Measurements from ENCODE around the gene SLC47A2.
"Not testable (repeated sequence)": the region's sequence is repeated elsewhere in the genome, so short reads cannot be mapped to it uniquely, and the experiment has no call there.

Gene SLC47A2, protein sequence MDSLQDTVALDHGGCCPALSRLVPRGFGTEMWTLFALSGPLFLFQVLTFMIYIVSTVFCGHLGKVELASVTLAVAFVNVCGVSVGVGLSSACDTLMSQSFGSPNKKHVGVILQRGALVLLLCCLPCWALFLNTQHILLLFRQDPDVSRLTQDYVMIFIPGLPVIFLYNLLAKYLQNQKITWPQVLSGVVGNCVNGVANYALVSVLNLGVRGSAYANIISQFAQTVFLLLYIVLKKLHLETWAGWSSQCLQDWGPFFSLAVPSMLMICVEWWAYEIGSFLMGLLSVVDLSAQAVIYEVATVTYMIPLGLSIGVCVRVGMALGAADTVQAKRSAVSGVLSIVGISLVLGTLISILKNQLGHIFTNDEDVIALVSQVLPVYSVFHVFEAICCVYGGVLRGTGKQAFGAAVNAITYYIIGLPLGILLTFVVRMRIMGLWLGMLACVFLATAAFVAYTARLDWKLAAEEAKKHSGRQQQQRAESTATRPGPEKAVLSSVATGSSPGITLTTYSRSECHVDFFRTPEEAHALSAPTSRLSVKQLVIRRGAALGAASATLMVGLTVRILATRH

DNA sequence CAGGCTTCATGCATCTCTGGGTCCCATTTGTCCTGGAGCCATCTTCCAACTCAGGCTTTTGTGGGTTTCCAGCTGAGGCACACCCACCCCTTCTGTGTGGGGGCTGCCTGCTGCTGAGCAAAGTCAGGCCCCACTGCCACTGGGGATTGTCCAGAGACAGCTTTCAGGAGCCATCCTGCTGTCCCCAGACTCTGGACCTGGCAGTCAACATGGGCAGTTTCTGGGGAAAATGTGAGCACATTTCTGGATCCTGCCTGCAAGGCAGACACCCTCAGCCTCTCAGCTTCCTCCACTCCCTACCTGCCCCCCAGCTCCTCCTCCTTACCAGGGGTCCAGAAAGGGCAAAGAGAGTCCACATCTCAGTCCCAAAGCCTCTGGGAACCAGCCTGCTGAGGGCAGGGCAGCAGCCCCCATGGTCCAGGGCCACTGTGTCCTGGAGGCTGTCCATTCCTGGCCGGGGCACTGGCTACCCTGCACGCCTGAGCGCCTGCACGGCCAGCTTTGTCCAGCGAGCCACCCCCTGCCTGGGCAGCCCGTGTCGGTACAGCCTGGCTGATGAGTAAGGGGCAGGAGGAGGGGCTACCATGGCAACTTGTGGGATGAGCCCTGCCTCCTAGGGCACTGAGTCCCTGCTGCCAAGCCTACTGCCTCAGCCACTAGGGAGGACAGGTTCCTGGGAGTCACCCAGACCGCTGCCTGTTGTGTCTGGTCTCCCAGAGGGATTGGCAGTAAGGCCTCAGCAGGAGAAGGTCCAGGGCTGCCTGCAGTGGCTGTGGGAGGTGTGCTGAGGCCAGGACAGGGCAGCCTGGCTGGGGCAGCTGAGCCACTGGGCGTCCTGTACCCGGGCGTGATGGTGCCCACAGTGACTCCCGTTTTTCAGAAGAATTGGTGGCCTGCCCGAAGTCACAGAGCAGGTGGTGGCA, at the start of gene SLC47A2:
Gene SLC47A2, minus strand, starts transcription at position 477 of the 923 bp plus-strand sequence. Its CDS starts 29 bp downstream, at position 448.
- DNase-seq (ENCODE audit: low read depth): no peak

DNA sequence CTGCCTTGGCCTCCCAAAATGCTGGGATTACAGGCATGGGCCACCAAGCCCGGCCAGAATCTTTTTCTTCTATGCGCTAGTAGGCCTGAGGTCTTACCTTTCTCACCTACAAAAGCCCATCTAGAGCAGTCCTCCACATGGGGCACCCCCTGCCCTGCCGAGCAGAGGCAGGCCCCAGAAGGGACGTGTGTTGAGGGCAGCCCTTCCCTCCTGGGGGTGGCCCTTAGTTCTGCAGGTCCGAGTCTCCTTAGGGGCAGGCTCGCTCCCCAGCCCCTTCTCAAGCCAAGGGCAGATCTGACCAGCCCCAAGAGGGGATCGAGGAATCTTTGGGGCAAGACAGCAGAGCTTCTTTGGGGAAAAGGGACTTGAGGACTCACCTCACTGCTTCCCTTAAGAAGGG, 49.6 kb upstream of the SLC47A2 start:
- DNase-seq (ENCODE audit: low read depth): no peak

DNA sequence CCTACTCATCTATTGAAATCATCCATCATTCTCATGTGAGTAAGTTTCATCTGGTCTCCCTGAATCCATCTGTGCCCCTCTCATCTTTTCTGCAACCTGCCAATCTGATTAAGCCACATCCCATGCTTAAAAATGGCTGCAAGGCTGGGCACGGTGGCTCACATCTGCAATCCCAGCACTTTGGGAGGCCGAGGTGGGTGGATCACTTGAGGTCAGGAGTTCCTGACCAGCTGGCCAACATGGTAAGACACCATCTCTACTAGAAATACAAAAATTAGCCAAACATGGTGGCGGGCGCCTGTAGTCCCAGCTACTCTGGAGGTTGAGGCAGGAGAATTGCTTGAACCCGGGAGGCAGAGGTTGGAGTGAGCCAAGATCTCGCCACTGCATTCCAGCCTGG, 47.6 kb upstream of the SLC47A2 start:
- not testable (repeated sequence) for DNase-seq (ENCODE audit: low read depth)

DNA sequence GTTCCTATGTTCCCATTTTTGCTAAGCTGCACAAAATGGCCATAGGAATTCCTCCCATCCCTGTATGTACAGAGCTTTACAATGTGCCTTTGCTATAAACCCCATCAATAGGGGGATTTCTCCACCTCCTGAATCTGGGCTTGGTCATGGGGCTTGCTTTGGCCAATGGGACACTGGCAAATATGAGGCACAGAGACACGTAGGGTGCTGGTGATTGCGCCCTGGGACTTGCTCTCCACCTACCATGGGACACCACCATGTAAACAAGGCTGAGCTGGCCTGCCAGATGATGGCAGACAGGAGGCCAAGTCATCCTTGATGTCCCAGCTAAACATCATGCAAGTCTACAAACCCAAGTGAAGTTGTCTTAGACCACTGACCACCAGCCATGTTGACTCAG, 47.0 kb upstream of the SLC47A2 start:
- DNase-seq (ENCODE audit: low read depth): no peak

DNA sequence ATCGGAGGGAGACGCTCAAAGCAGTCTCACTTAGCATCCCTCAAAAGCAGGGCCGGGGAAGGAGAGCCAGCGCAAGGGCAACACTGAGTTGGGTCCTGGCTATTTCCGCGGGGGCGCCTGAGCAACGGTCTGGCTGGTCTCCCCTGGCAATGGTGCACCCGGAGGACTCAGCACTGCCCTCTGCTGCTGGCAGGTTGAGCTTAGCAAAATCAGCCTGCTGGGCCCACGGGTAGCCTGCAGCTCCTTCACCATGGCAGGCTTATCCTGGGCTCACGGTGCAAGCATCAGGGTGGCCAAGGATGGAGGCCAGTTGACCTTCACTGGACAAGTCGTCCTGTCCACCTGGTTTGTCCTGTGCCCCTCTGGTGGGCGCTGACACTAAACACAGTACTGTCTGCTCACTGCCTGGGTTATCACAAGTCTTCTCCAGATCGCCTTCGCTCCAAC, 46.2 kb upstream of the SLC47A2 start:
- peak; percentile 29 for DNase-seq (ENCODE audit: low read depth)

DNA sequence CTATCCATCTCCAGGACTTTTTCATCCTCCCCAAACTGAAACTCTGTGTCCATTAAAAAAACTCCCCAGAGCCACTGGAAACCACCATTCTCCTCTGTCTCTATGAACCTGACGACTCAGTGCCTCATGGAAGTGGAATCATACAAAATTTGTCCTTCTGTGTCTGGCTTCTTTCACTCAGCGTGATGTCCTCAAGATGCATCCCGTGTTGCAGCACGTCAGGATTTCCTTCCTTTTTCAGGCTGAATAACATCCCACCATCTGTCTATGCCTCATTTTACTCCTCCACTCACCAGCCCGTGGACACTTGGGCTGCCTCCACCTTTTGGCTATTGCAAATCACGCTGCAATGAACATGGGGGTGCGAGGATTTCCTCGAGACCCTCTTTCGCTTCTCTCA, 44.4 kb upstream of the SLC47A2 start:
- DNase-seq (ENCODE audit: low read depth): no peak

DNA sequence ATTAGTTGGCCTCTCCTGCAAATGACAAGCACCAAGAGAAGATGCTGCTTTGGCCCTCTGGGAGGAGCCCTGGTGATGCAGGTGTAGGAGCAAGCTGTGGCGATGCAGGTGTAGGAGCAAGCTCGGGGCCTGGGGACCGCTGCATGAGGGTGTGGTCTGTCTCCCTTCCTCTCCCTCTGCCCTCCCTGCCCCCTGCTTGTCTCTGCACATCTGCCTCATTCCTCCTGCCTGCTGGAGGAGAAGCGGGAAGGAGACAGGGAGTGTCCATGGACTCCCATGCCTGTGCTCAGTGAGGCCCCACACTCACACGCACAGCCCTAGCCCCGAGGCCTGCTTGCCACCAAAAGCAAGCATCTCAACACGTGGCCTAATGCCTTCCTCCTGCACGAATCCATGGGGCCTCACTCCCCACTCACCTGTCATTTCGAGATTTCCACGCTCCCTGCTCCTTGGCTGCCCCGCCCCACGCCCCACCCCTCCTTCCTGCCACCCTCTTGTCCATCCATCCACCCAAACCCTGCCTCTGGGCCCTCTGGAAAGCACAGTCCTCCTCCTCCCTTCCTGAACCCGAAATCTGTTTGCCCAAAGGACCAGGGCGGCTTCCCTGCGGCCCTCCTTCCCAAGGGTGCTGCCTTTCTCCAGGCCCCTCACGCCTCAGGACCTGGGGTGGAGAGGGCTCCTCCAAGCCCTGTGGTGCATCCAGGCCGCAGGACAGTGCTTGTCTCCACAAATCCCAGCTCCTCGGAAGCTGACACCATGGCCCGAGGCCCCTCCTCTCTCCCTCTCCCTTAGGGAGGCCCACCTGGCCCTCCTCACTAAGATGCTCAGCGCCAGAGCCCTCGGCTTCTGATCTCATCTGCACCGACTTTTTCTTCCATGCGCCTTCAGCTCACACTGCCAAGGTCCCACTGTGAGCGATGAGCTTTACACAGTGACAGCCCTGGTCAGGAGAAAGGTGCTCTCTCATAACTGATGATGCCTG, 43.5 kb upstream of the SLC47A2 start:
- no peak for DNase-seq (ENCODE audit: low read depth)

DNA sequence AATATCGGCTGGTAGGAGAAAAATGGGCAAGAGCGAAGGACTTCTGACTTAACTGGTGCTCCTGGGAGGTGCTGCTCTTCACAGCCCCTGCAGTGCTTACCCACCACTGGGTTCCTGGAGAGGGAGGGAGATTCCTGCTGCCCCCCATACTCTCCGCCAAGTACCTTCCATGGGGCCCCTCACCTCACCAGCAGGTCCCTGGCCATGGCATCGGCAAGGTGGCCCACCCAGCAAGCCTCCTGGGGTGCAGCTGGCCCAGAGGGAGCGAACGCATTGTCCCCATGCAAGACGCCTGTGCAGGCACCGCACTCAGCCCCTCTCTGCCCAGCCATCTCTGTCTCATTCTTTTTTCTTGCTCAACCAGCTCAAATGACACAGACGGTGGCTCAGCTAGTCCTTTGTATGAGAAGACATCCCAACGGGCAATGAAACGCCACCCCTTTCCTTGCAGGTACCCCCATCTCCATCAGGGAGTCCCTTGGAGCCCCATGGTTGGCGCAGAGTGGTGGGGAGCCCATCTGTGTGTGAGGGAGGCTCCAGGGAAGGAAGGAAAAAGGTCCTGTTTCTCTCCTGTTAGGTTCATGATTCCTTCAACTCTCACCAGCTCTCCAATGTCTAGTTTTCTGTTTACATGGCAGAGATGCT, 41.3 kb upstream of the SLC47A2 start:
- DNase-seq (ENCODE audit: low read depth): no peak

DNA sequence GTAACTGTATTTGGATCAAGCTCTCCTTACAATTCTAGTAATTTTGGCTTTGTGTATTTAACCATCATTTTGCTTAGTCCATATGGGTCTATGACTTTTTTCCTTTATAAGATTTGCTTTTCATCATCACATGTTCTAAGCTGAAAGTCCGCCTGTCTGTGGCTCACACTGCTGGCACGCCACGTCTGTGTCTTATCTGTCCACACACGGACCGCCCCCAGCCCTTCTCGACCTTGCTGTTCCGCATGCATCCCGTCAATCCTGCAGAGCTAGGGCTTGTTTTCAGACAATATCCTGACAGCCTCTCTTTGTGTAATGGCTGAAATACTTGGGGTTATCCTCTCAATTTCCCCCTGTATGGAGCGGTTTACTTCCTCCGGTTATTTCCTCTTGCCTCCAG, 40.2 kb upstream of the SLC47A2 start:
- no peak for DNase-seq (ENCODE audit: low read depth)

DNA sequence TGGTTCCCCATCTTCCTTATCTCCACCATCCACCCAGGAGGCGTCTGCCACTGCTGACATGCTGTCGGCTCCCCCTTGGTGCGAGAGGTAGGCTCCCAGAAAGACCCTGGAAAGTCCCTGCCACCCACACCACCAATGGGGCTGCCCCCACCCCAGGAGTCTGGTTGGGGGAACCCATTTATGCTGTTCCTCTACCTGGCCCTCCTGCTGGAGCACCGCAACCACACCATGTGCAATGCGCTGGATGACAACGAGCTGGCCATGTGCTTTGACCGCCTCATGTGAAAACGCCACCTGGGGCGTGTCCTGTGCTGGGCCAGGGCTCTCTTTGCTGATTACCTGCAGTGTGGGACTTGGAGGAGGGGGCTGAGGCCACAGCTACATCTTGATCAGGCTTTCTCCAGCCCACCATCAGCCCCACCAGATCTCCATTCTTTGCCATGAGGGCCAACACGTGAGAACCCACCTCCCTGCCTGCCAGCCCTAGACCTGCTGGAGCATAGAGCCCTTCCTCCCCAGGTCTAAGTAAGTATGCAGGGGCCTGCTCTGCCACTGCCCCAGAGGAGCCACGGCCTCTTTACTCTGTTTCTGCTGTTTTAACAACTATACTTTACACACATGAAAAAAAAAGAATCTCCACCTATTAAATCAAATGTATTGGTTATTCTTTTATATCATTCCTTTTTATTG, 39.6 kb upstream of the SLC47A2 start:
- no peak for DNase-seq (ENCODE audit: low read depth)

DNA sequence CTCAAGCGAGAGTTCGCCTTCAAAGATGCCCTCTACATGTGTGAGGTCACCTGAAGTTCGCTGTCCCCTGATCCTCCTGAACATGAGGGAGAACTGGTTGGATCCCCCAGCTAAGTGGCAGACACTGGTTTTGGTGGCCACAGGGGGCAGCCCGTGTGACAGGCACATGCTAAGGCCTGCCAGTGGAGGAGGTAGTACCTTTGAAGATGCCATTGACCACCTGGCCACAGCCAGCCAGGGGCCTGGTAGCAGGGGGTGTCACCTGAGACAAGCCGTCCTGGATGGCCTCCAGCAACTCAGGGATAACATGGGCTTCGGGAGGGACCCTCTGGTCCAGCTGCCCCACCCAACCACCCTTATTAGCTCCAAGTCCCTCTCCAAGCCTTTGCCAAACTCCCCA, 39.0 kb upstream of the SLC47A2 start:
- no peak for DNase-seq (ENCODE audit: low read depth)

DNA sequence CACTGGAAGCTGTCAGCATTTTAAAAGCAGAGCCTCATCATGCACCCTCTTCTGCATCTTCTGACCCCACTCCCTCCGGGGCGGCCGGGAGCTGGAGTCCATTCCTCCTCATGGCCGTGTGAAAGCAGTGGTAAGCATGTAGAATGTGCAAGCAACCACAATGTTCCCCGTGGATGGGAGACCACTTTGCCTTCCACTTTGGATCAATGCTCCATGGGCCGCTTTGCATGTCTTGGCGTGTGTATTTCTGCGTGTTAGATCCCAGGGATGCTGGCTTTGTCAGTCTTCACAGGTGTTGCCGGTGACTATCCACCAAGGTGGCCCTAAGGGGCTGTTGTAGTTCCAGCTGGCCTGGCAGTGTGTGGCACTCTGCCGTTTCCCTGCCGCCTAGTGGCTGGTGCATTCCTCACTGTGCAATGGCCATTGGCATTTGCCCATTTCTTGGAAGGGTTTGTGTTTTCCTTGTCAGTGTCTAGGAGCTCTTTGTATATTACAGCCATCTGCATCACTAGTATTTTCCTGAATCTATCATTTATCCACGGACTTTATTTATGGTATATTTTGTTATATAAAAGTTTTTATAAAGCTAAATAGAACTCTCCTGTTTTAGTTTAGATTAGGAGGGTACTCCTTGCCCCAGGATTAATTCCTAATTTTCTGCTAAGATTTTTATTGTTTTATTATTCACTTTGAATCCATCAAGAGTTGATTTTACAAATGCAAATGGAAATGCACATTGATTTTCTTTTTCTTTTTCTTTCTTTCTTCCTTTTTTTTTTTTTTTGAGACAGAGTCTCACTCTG, 37.5 kb upstream of the SLC47A2 start:
- peak; percentile 11 for DNase-seq (ENCODE audit: low read depth)

DNA sequence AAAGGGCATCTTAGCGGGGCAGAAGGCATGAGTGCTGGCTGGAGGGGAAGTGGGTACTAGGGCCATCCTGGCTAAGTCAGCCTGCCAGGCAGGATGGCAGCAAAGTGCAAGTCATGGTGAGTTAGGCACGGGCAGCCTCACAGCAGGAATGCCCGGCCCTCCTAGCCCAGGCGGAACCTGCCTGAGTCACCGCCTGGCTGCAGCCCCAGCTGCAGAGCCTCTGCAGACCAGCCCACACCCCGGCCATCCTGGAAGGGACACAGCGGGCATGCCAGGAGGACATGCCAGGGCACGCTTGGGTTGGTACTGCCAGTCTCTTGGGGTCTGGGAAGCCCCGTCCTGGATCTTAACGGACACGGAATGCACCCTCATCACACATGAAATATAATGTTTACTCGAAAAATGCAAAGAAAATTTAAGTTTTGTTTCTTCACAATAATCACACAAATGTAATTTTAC, 36.7 kb upstream of the SLC47A2 start:
- peak; percentile 40 for DNase-seq (ENCODE audit: low read depth)

DNA sequence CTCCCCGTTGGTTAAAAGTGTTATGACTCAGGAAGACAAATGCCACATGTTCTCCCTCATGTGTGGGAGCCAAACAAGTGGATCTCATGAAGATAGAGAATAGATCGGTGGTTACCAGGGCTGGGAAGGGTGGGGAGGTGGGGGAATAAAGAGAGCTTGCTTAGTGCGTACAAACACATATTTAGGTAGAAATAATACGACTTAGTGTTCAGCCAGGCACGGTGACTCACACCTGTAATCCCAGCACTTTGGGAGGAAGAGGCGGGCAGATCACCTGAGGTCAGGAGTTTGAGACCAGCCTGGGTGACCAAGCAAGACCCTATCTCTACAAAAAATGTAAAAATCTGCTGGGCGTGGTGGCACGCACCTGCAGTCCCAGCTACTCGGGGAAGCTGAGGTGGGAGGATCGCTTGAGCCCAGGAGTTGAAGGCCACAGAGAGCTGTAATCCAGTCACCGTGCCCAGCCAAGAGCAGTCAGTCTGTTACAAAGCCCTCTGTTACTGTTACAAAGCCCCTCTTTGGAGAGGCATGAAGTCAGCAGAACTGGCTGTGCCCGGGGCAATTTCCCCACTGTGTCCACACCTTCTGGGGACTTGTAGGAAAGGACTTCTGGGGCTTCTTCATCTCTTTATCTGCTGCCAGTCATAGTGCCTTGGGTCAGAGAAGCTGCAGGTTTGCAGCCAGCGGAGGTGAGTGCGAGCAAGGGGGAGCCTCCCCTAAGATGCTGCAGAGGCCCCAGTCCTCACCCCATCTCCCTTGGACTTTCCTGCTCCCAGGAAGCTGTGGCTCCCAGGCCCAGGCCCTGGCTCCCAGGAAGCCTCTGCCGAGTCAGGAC, 36.0 kb upstream of the SLC47A2 start:
- DNase-seq (ENCODE audit: low read depth): no peak

DNA sequence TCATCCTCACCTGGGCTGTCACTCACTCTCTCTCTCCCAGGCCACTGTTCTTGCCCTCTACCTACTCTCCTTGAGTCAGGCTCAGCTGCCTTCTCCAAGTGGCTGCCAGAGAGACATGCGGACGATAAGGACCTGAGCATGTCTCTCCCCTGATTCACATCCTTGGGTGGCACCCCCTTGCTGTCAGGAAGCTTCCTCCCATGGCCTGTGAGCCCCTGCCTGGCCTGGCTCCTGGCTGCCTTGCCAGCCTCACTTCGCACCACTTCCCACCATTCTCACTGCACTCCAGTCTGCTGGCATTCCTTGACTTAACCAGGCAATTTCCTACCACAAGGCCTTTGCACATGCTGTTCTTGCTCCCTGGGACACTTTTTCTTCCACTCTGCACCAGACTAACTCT, 34.5 kb upstream of the SLC47A2 start:
- no peak for DNase-seq (ENCODE audit: low read depth)

DNA sequence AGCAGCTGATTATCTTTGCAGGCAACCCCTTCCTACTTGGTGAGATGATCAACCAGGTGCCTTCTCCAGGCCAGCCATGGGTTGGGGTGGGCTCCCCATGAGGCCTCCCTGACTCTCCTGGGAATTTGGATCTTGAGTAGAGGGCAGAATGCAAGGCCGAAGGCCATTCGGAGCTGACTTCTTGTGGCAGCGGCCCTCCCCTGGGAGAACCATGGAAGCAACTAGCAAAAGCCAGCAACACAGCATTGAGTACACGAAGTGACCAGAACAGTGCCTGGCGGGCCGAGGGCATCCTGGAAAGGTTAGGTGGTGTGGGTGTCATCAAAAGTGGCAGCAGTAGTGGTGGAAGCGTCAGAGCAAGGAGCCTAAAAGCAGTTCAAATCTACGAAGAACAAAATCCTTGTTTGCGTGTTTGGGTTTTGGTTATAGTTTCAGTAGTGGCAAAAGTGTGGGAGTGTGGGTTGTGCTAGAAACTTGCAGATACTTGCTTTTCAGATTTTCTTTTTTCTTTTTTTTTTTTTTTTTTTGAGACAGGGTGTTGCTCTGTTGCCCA, 33.7 kb upstream of the SLC47A2 start:
- DNase-seq (ENCODE audit: low read depth): no peak

DNA sequence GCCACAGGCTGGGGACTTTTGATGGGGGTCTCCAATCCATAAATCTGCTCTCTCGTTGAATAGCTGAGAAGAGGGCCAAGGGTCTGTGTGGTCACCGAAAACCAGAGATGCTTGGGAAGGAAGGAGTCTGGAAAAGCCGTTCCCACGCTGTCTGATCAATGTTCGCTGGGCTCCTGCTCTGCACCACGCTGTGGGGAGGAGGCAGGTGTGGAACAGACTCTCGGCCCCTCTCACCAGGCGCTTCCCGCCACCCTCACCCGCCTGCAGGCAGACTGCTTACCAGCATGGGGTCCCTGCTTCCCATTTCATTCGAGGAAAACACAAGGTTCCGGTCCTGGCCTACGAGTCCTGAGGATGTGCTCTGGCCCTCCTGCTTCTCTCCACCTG, 32.4 kb upstream of the SLC47A2 start:
- DNase-seq (ENCODE audit: low read depth): no peak
